Adrenal gland (tissue), 12 donors: Measurements from ENCODE around the gene LINGO4. TPM values are rescaled to one million over a fixed set of nuclear protein-coding genes. Genes with fewer than 3 reads are reported as not detected.

ENCODE experiments used
- DNase-seq, 7 donors: peaks; one replicate each; pipeline ENCODE4 v3.0.0-alpha.2; 2019 to 2020
- H3K27ac ChIP-seq, 5 donors: fragments of 200-600 bp; sonication (generic) in 4 of 5; 1 replicate in 3 of 5; 2 replicates in 2 of 5; pipeline versions ENCODE4 v1.5.1 to v1.8.0; 2016 to 2020; ENCODE audit warnings: mild to moderate bottlenecking in 1 of 5
- H3K27me3 ChIP-seq: fragments of 200-600 bp; 2 replicates; pipeline ENCODE4 v1.8.0; 2021
- H3K36me3 ChIP-seq, 2 donors: fragments of 200-600 bp; replicated peaks in 1 of 2; 1 replicate in 1 of 2; 2 replicates in 1 of 2; pipeline versions ENCODE4 v1.5.1 to v1.8.0; 2018 to 2022
- H3K4me1 ChIP-seq, 2 donors: fragments of 200-600 bp; replicated peaks in 1 of 2; 1 replicate in 1 of 2; 2 replicates in 1 of 2; pipeline versions ENCODE4 v1.5.1 to v1.8.0; 2018 to 2021
- H3K4me3 ChIP-seq, 4 donors: fragments of 200-600 bp; sonication (generic) in 3 of 4; one replicate each; pipeline ENCODE4 v1.5.1; 2016 to 2018
- H3K9me3 ChIP-seq, 3 donors: fragments of 200-600 bp; sonication (generic) in 1 of 3; replicated peaks in 1 of 3; 1 replicate in 2 of 3; 2 replicates in 1 of 3; pipeline versions ENCODE4 v1.5.1 to v1.8.0; 2016 to 2021
- CTCF ChIP-seq, 6 experiments: fragments of 450-650 bp in 4 of 6; fragments of 200-600 bp in 2 of 6; sonication (generic) in 1 of 6; IDR thresholded peaks; 1 replicate in 5 of 6; 2 replicates in 1 of 6; pipeline versions ENCODE4 v1.5.1 to v1.8.0; 2016 to 2021; ENCODE audit warnings: antibody characterized with exemption in 6 of 6, mild to moderate bottlenecking in 2 of 6, moderate library complexity in 1 of 6
- POLR2A ChIP-seq, 2 donors: fragments of 450-650 bp; IDR thresholded peaks; one replicate each; pipeline ENCODE4 v1.6.1; 2017; ENCODE audit warnings: antibody characterized with exemption in 2 of 2, mild to moderate bottlenecking in 2 of 2, moderate library complexity in 1 of 2
- WGBS, 4 donors: extraction: QIAGEN DNeasy Blood & Tissue Kit in 2 of 4; methylation state at CpG; one replicate each; pipeline versions ENCODE4 v1.1.5 to v1.1.7; 2013 to 2017; 5-methylcytosine and 5-hydroxymethylcytosine counted together
- intact Hi-C, 2 donors: fragments of 100-400 bp; cut with DNase I; formaldehyde crosslinking; loops; one replicate each; pipeline versions ENCODE4 v1.14.1 to v1.15.0; 2022 to 2023
- polyA plus RNA-seq, 3 donors: library from polyadenylated mRNA; stranded (reverse); fragments of 200-250 nt in 2 of 3; fragments of 350-450 nt in 1 of 3; fragmentation: Illumina TruSeq in 1 of 3; extraction: RNeasy Lipid Tissue Mini Kit (QIAGEN cat#74804) in 1 of 3; gene quantifications; one replicate each; pipeline ENCODE4 v1.2.3, GENCODE V29; 2013 to 2014
- small RNA-seq, 2 donors: library from RNA; depleted of rRNA; stranded (forward); fragments of <200 nt; gene quantifications; one replicate each; pipeline ENCODE3, GENCODE V24; 2016
- total RNA-seq, 9 donors: library from RNA; depleted of rRNA in 4 of 9; stranded (reverse); fragments of >200 nt in 4 of 9; fragments of 120-200 nt in 1 of 9; fragmentation: NEBNext Ultra II Directional in 1 of 9; extraction: Animal tissue kit (Norgen Biotek cat#: 25700) in 1 of 9; gene quantifications; one replicate each; pipeline versions ENCODE4 v1.1.0 to v1.2.4, GENCODE V29; 2013 to 2023
- donor health status: healthy with polysubstance abuse.
- donor health status: Bipolar disorder and iron deficiency.
- donor health status: DM: yes; HTN: yes; CAD: no.
- donor health status: DM: no; HTN: no; CAD: no.
- donor health status: DM: no; HTN: no; CAD: no.
- donor health status: DM: yes; HTN: yes; CAD: no.

The LINGO4 gene
- total and polyA plus RNA-seq, 12 donors = 0.11 to 0.56 (median 0.32) TPM; not detected in 6

GRCh38 chr1:151756291-151756690 is 48.9 kb downstream of the LINGO4 start:
- intact Hi-C loops = no loop called here
- no peak for TF ChIP-seq POLR2A (IDR thresholded peaks at IDR 0.05)
- TF ChIP-seq CTCF (IDR thresholded peaks at IDR 0.05) = no peak
- Histone ChIP-seq H3K27me3 (no peaks in the 10 kb centered on the region), H3K36me3 (peaks cover 0 to 32% of the 10 kb centered on the region in 2 donors), H3K9me3 (no peaks in the 10 kb centered on the region), H3K4me1 (no peaks in the 10 kb centered on the region), H3K4me3 (no peak overlapping the region), H3K27ac (no peak overlapping the region)
- no peak for DNase-seq
- 70 to 100% (median 85%) methylated on average over 1 of the region's 1 CpG for WGBS, 4 donors

Small RNA genes within 50 kb of the gene (small RNA-seq; reads per million reads assigned to genes)
- 0 reads per million in 2 donors for gene RF00019

Other genes starting within 250 kb of the LINGO4 start
- gene SNX27, start 193.4 kb downstream of the LINGO4 start, total RNA-seq = 10 to 100 TPM; 20.0 to 46.7 (median 32.5) TPM
- 10 to 100 TPM in 2 of 3 donors, 1 to 10 TPM in 1; 6.0 to 21.8 (median 10.9) TPM for gene SNX27, start 193.4 kb downstream of the LINGO4 start, polyA plus RNA-seq
- 1 to 10 TPM in 4 of 9 donors, under 1 TPM in 2, not detected in 3; 0.10 to 9.2 (median 4.5) TPM for gene CELF3, start 88.6 kb downstream of the LINGO4 start, total RNA-seq
- 100 to 1,000 TPM in 1 of 3 donors, 10 to 100 TPM in 1, 1 to 10 TPM in 1; 6.8 to 128 (median 16.1) TPM for gene CELF3, start 88.6 kb downstream of the LINGO4 start, polyA plus RNA-seq
- 10 to 100 TPM in 1 of 9 donors, 1 to 10 TPM in 3, under 1 TPM in 1, not detected in 4; 0.44 to 31.3 (median 5.0) TPM for gene RIIAD1, start 83.9 kb downstream of the LINGO4 start, total RNA-seq
- 1 to 10 TPM; 2.1 to 7.0 (median 6.1) TPM for gene RIIAD1, start 83.9 kb downstream of the LINGO4 start, polyA plus RNA-seq
- 100 to 1,000 TPM in 1 of 9 donors, 10 to 100 TPM in 8; 42.0 to 127 (median 60.3) TPM for gene MRPL9, start 41.9 kb downstream of the LINGO4 start, total RNA-seq
- gene MRPL9, start 41.9 kb downstream of the LINGO4 start, polyA plus RNA-seq = 100 to 1,000 TPM in 1 of 3 donors, 10 to 100 TPM in 2; 66.4 to 113 (median 91.4) TPM
- 1 to 10 TPM; 4.7 to 8.9 (median 6.1) TPM for gene TDRKH, start 14.9 kb downstream of the LINGO4 start, total RNA-seq
- 1 to 10 TPM; 2.1 to 9.1 (median 2.9) TPM for gene TDRKH, start 14.9 kb downstream of the LINGO4 start, polyA plus RNA-seq
- gene RORC, start 26.4 kb upstream of the LINGO4 start, total RNA-seq = 10 to 100 TPM in 1 of 9 donors, 1 to 10 TPM in 6, under 1 TPM in 2; 0.06 to 15.1 (median 3.2) TPM
- 1 to 10 TPM; 1.7 to 6.4 (median 2.2) TPM for gene RORC, start 26.4 kb upstream of the LINGO4 start, polyA plus RNA-seq
- gene C2CD4D, start 34.4 kb upstream of the LINGO4 start, total RNA-seq = under 1 TPM in 4 of 9 donors, not detected in 5; 0.06 to 0.55 (median 0.26) TPM
- gene C2CD4D, start 34.4 kb upstream of the LINGO4 start, polyA plus RNA-seq = under 1 TPM in 2 of 3 donors, not detected in 1; 0.16 to 0.20 TPM
- not detected for gene THEM5, start 48.3 kb upstream of the LINGO4 start, total RNA-seq
- not detected for gene THEM5, start 48.3 kb upstream of the LINGO4 start, polyA plus RNA-seq
- gene THEM4, start 104.1 kb upstream of the LINGO4 start, total RNA-seq = 10 to 100 TPM; 20.2 to 36.4 (median 24.6) TPM
- 10 to 100 TPM; 32.3 to 36.3 (median 34.9) TPM for gene THEM4, start 104.1 kb upstream of the LINGO4 start, polyA plus RNA-seq
- gene S100A10, start 188.4 kb upstream of the LINGO4 start, total RNA-seq = 100 to 1,000 TPM in 5 of 9 donors, 10 to 100 TPM in 4; 24.9 to 463 (median 190) TPM
- gene S100A10, start 188.4 kb upstream of the LINGO4 start, polyA plus RNA-seq = 100 to 1,000 TPM; 439 to 860 (median 798) TPM
- gene S100A11, start 231.6 kb upstream of the LINGO4 start, total RNA-seq = 100 to 1,000 TPM in 7 of 9 donors, 10 to 100 TPM in 2; 66.8 to 251 (median 148) TPM
- 1,000 to 10,000 TPM in 1 of 3 donors, 100 to 1,000 TPM in 2; 308 to 1,160 (median 987) TPM for gene S100A11, start 231.6 kb upstream of the LINGO4 start, polyA plus RNA-seq